Occipital lobe (tissue), 2 donors: ENCODE results near the gene ECE1. TPM values are rescaled to one million over a fixed set of nuclear protein-coding genes. Genes with fewer than 3 reads are reported as not detected.

Experiments
- DNase-seq: peaks from one replicate; lab custom pipeline; 2025; lab: John Stamatoyannopoulos, UW
- total RNA-seq: library from RNA; depleted of rRNA; stranded (reverse); fragments of >200 nt; gene quantifications from one replicate; pipeline ENCODE4 v1.2.3, GENCODE V29; 2014

ECE1 gene
- total RNA-seq, 1 donor from 2014 or later, result 9.5 TPM

- DNase-seq, result peak; percentile 85
Observed at GRCh38 chr1:21255284-21255942, 34.9 kb downstream of the ECE1 start.

DNA sequence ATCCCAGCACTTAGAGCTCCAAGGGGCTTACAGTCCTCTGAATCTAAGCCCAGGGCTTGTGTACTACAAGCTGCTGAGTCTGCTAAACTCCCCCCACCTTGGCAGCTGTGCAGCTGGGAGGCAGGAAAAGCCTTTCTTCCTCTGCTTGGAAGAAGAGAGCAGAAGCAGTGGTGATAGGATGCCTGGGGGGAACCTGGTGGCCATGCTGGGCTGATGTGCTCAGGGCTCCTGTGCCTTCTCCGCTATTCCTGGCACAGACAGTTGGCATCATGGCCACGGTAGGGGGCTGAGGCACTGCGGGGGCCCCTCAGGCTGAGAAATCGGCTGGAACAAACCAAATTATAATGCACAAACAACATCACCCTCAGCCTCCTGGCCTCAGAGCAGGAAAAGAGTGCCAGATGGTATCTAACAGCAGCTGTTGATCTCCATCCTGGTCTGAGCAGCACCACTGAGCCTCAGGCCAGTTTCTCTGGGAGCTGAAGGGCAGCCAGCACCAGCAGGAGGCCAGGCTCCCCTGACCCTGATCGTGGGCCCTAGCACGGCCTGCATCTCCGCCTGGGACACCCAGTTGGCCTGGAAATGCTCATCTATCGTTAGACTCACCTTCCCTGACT, 35.8 kb downstream of the ECE1 start:
- DNase-seq, result peak; percentile 24

- DNase-seq, result peak; percentile 17
Observed at GRCh38 chr1:21251773-21252471, 38.3 kb downstream of the ECE1 start.

- DNase-seq, result no peak
Observed at GRCh38 chr1:21249940-21250493, 40.2 kb downstream of the ECE1 start.

DNA sequence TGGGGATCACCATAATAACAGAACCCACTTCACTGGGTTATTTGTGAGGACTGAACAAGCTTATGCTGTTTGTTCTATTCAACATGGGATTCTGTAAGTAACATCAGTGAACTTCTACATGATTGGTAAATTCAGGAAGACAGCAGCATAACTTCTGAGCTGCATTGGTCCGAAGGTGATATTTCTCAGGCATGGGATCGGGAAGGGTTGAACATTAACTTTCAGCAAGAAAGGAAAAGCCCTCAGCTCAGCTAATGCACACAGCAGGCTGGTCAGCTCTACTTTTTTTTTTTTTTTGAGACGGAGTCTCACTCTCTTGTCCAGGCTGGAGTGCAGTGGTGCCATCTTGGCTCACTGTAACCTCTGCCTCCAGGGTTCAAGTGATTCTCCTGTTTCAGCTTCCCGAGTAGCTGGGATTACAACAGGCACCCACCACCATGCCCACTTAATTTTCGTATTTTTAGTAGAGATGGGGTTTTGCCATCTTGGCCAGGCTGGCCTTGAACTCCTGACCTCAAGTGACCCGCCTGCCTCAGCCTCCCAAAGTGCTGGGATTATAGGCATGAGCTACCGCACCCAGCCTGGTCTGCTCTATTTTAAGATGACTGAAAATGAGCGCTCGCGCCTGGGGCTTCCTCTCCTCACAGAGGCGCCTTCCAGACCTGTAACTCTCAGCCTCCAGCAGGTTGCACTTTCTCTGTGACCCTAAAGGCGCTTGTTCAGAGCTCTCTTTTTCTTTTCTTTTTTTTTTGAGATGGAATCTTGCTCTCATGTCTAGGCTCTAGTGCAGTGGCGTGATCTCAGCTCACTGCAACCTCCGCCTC, 42.2 kb downstream of the ECE1 start:
- DNase-seq, result no peak

- DNase-seq, result no peak
Observed at GRCh38 chr1:21246905-21247642, 43.2 kb downstream of the ECE1 start.

- no peak for DNase-seq
Observed at GRCh38 chr1:21245688-21246229, 44.5 kb downstream of the ECE1 start.

GRCh38 chr1:21244986-21245687, 45.1 kb downstream of the ECE1 start:
- no peak for DNase-seq

DNA sequence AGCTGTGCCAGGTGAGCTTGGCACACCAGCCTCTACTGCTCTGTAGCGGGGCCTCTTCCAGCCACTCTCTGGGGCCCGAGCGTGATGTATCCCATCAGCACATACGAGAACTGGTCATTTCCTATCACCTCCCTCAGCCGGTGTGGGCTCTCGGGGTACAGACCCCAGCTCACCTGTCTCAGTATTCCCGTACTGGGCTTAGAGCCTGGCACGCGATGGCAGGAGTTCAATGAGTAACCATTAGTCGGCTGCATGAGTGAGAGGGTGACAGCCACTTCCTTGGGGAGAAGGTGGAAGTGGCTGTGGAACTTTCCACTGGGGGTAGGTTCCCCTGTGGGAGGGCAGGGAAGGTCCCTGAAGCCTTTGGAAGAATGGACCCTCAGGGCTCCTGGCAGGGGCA, 46.1 kb downstream of the ECE1 start:
- DNase-seq, result no peak

GRCh38 chr1:21242846-21243245, 47.4 kb downstream of the ECE1 start:
- DNase-seq, result no peak

GRCh38 chr1:21241771-21242581, 48.3 kb downstream of the ECE1 start:
- DNase-seq, result no peak

- no peak for DNase-seq
Observed at GRCh38 chr1:21240706-21241105, 49.6 kb downstream of the ECE1 start.

DNA sequence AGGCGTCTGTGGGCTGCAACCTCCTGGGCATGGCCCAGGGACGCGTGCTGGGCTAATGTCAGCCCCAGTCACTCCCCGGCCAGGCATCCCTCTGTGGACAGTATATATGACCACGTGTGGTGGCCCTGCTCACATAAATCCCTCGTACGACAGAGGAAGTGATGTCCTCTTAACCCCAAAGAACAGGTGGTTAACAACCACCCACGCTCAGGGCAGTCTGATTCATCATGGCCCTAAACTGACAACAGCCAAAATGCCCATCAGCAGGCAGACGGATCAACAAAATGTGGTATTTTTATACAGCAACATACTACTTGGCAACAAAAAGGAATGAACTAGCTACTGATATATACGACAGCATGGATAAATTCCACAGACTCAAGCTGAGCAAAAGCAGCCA, 51.0 kb downstream of the ECE1 start:
- no peak for DNase-seq

DNA sequence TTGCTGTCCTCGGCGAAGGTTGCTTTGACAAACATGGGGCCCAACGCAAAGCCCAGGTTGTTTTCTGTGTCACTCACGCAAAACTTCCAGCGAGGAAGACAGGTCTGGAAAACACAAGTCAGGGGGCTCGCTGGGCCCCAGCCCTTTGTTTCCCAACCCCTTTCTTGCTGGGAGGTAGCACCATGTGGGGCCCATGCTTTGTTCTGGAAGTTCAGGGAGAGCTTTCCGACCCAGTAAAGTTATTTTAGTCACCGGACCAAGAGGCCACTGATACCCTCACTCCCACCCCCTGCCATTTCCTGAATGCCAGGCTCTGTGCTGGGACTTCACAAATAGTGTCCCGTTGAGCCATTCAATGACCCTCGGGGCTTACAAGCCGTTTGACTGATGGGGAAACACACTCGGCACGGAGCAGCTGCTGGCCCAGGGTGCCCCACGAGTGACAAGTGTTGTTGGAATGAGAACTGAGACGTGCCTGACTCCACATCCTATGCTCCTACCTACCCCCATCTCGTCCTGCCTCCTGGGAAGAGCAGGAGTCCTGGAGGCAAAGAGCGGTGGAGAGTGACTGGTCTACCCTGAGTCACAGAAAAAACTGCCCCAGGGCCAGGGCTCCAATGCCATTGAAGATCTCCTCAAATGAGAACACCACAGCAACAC, 52.0 kb downstream of the ECE1 start:
- DNase-seq, result no peak

- no peak for DNase-seq
Observed at GRCh38 chr1:21237446-21238088, 52.7 kb downstream of the ECE1 start.

- DNase-seq, result no peak
Observed at GRCh38 chr1:21236178-21236577, 54.1 kb downstream of the ECE1 start.

DNA sequence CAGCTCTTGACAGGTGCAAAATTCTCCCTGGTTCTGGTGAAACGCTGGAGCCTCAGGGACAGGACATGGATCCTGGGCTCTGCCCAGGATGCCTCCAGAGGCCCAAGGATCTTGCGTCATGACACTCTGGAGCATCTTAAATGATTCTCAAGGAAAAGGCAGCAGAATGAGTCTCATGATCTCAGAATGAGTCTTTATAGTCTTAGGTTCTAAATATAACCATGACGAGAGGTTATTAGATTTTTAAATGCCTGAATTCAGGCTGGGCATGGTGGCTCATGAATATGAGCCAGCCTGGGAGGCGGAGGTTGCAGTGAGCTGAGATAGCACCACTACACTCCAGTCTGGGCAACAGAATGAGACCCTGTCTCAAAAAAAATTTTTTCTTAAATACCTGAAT, 55.5 kb downstream of the ECE1 start:
- DNase-seq, result no peak

GRCh38 chr1:21233490-21233889, 56.8 kb downstream of the ECE1 start:
- no peak for DNase-seq
